A673 (cell line): ENCODE data around the gene TFF1. TPM values are rescaled to one million over a fixed set of nuclear protein-coding genes. Genes with fewer than 3 reads are reported as not detected.

ENCODE experiments used
- BruUV-seq: library from RNA; stranded (reverse); fragments of 400-500 nt; replicated peaks from 2 replicates; lab custom pipeline; 2021; lab: Mats Ljungman, UMichigan
- CTCF ChIA-PET: fragments of 300-600 bp; sonication (Branson Sonifier 250); formaldehyde crosslinking; loops from one replicate; lab custom pipeline; 2022; ENCODE audit warnings: antibody characterized with exemption; lab: Charles Lee
- POLR2A ChIA-PET: fragments of 300-600 bp; sonication (Branson Sonifier 250); formaldehyde crosslinking; loops from one replicate; lab custom pipeline; 2022; ENCODE audit warnings: antibody characterized with exemption; ENCODE audit not compliant: low non-redundant PET; lab: Charles Lee
- DNase-seq: peaks from one replicate; pipeline ENCODE4 v3.0.0-alpha.2; 2015; ENCODE audit warnings: low spot score
- H3K27ac ChIP-seq: fragments of 200-600 bp; sonication (generic); 2 replicates; pipeline ENCODE4 v1.5.1; 2016; ENCODE audit warnings: mixed run types, low read depth, mild to moderate bottlenecking, mixed read lengths, antibody characterized with exemption, low read length; ENCODE audit not compliant: poor library complexity, severe bottlenecking
- H3K27me3 ChIP-seq: fragments of 200-600 bp; sonication (generic); replicated peaks from 2 replicates; pipeline ENCODE4 v1.6.1; 2017; ENCODE audit warnings: mixed run types, low read depth, mild to moderate bottlenecking, mixed read lengths, antibody characterized with exemption, low read length; ENCODE audit not compliant: insufficient read depth, poor library complexity
- H3K36me3 ChIP-seq: fragments of 200-600 bp; sonication (generic); 2 replicates; pipeline ENCODE4 v1.6.1; 2016; ENCODE audit warnings: mixed run types, mild to moderate bottlenecking, mixed read lengths, antibody characterized with exemption, low read length; ENCODE audit not compliant: insufficient read depth, poor library complexity, severe bottlenecking
- H3K4me1 ChIP-seq: fragments of 200-600 bp; sonication (generic); 2 replicates; pipeline ENCODE4 v1.6.1; 2017; ENCODE audit warnings: mixed run types, mild to moderate bottlenecking, mixed read lengths, antibody characterized with exemption, low read length; ENCODE audit not compliant: insufficient read depth, poor library complexity, severe bottlenecking
- H3K4me3 ChIP-seq: fragments of 200-600 bp; sonication (generic); 2 replicates; pipeline ENCODE4 v1.5.1; 2016; ENCODE audit warnings: low read depth, mixed run types, mild to moderate bottlenecking, mixed read lengths, low read length; ENCODE audit not compliant: poor library complexity, severe bottlenecking
- H3K9me3 ChIP-seq: fragments of 200-600 bp; sonication (generic); 2 replicates; pipeline ENCODE4 v1.6.1; 2016; ENCODE audit warnings: mixed run types, low read depth, mild to moderate bottlenecking, mixed read lengths, antibody characterized with exemption, low read length; ENCODE audit not compliant: poor library complexity, severe bottlenecking
- CTCF ChIP-seq: fragments of 300-800, 200-600 bp; sonication (generic); conservative IDR thresholded peaks from 2 replicates; pipeline ENCODE4 v1.5.1; 2017; ENCODE audit warnings: low read depth, mild to moderate bottlenecking, antibody characterized with exemption, low read length, moderate library complexity, mixed read lengths
- EZH2 ChIP-seq: fragments of 200-600 bp; sonication (generic); IDR thresholded peaks from 2 replicates; pipeline ENCODE4 v1.6.1; 2017; ENCODE audit warnings: borderline replicate concordance, low read depth, mild to moderate bottlenecking, mixed read lengths, antibody characterized with exemption, low read length; ENCODE audit not compliant: poor library complexity, severe bottlenecking
- intact Hi-C: fragments of 100-400 bp; cut with micrococcal nuclease; formaldehyde crosslinking; loops from one replicate; pipeline ENCODE4 v1.10.0; 2022; ENCODE audit not compliant: unreplicated experiment
- total RNA-seq: library from RNA; stranded (reverse); gene quantifications from 2 replicates; pipeline ENCODE4 v1.2.3, GENCODE V29; 2021

TFF1 gene
- total RNA-seq, 1 experiment from 2014 or later: not detected

GRCh38 chr21:42313501-42313969 is 52.8 kb downstream of the TFF1 start:
- CTCF ChIA-PET: no interaction called here
- BruUV-seq: no TSS peak
- intact Hi-C loops: no loop called here
- Histone ChIP-seq H3K27me3 (no peaks in the 10 kb centered on the region), H3K4me1 (no peaks in the 10 kb centered on the region), H3K4me3 (no peak overlapping the region), H3K9me3 (no peaks in the 10 kb centered on the region), H3K27ac (no peak overlapping the region), H3K36me3 (no peaks in the 10 kb centered on the region)
- DNase-seq: no peak
- TF ChIP-seq EZH2: no peak
- no peak for TF ChIP-seq CTCF
- POLR2A ChIA-PET: no interaction called here

- BruUV-seq: no TSS peak
- H3K9me3 ChIP-seq: no peaks in the 10 kb centered on the region
- intact Hi-C loops: no loop called here
- no peak overlapping the region for H3K4me3 ChIP-seq
- no peak for TF ChIP-seq EZH2
- TF ChIP-seq CTCF: no peak
- ChIA-PET CTCF (no interaction called here), POLR2A (no interaction called here)
- H3K4me1 ChIP-seq: no peaks in the 10 kb centered on the region
- no peak for DNase-seq
- H3K27me3 ChIP-seq: no peaks in the 10 kb centered on the region
- no peaks in the 10 kb centered on the region for H3K36me3 ChIP-seq
- no peak overlapping the region for H3K27ac ChIP-seq
These were observed 53.7 kb downstream of the TFF1 start for GRCh38 chr21:42312626-42313104.

Other genes starting within 250 kb of the TFF1 start
- gene ABCG1, start 147.4 kb downstream of the TFF1 start, total RNA-seq: 3.4 and 6.2 TPM in 2 replicates
- not detected in 2 replicates for gene TFF3, start 51.1 kb downstream of the TFF1 start, total RNA-seq
- gene TFF2, start 15.5 kb downstream of the TFF1 start, total RNA-seq: not detected in 2 replicates
- not detected in 2 replicates for gene TMPRSS3, start 29.5 kb upstream of the TFF1 start, total RNA-seq
- not detected in 2 replicates for gene UBASH3A, start 37.4 kb upstream of the TFF1 start, total RNA-seq
- 0.45 and 1.0 TPM in 2 replicates for gene RSPH1, start 129.7 kb upstream of the TFF1 start, total RNA-seq
- 11.2 and 11.9 TPM in 2 replicates for gene SLC37A1, start 147.3 kb upstream of the TFF1 start, total RNA-seq